ENCODE data around the gene TRAPPC14.
"Not testable (repeated sequence)": the region's sequence is repeated elsewhere in the genome, so short reads cannot be mapped to it uniquely, and the experiment has no call there.

The TRAPPC14 gene

GRCh38 chr7:100158229-100159098 lies at the start of gene TRAPPC14:
Gene TRAPPC14, minus strand, starts transcription at chr7:100158723. Its CDS starts 224 bp downstream, at chr7:100158499.
- Histone ChIP-seq H3K4me1 (peaks cover 44 to 67% (median 51%) of the 10 kb centered on the region in 10 experiments), H4K20me1 (peaks cover 37 to 48% (median 44%) of the 10 kb centered on the region in 11 experiments), H3K27me3 (no peaks in the 10 kb centered on the region; a peak in 1 of 22 replicates), H3K9me3 (replicated peaks in 1 of 11) (no peaks in the 10 kb centered on the region), H3K9ac (peak within 1 kb of the TSS; percentile 87 to 98 (median 94)), H3K4me3 (peak within 1 kb of the TSS; percentile 80 to 100 (median 94)), H3K36me3 (peaks cover 31 to 42% (median 36%) of the 10 kb centered on the region in 11 experiments), H3K27ac (peak within 1 kb of the TSS; percentile 79 to 96 (median 92)), H3K4me2 (peak within 1 kb of the TSS; percentile 89 to 100 (median 97))
- TF ChIP-seq Cebpa-rat (IDR thresholded peaks at IDR 0.05) = no peak

GRCh38 chr7:100204454-100204853 lies 45.9 kb upstream of the TRAPPC14 start:
- no peaks in the 10 kb centered on the region for H3K27me3 ChIP-seq
- no peak overlapping the region for H3K27ac ChIP-seq
- H3K9ac ChIP-seq = no peak overlapping the region
- no peaks in the 10 kb centered on the region for H4K20me1 ChIP-seq
- peaks cover 26 to 37% (median 31%) of the 10 kb centered on the region in 10 experiments for H3K4me1 ChIP-seq
- no peak overlapping the region for H3K4me3 ChIP-seq
- no peaks in the 10 kb centered on the region for H3K9me3 ChIP-seq (replicated peaks in 1 of 11)
- no peak for TF ChIP-seq Cebpa-rat (IDR thresholded peaks at IDR 0.05)
- no peaks in the 10 kb centered on the region; a peak in 1 of 22 replicates for H3K36me3 ChIP-seq
- peak overlapping the region in 10 of 11 experiments; percentile 1 to 65 (median 28); a peak in 17 of 22 replicates for H3K4me2 ChIP-seq

- peak overlapping the region in 9 of 11 experiments; percentile 10 to 66 (median 51); a peak in 11 of 22 replicates for H3K9ac ChIP-seq
- peaks cover 39 to 58% (median 52%) of the 10 kb centered on the region in 10 experiments for H3K4me1 ChIP-seq
- peak overlapping the region in 7 of 10 experiments; percentile 2 to 61 (median 47); a peak in 12 of 20 replicates for H3K4me3 ChIP-seq
- H3K9me3 ChIP-seq (replicated peaks in 1 of 11) = no peaks in the 10 kb centered on the region
- peak overlapping the region in 6 of 11 experiments; percentile 50 to 69 (median 56); a peak in 10 of 22 replicates for H3K27ac ChIP-seq
- H4K20me1 ChIP-seq = no peaks in the 10 kb centered on the region
- no peaks in the 10 kb centered on the region; a peak in 1 of 22 replicates for H3K36me3 ChIP-seq
- no peaks in the 10 kb centered on the region for H3K27me3 ChIP-seq
- no peak for TF ChIP-seq Cebpa-rat (IDR thresholded peaks at IDR 0.05)
- peak overlapping the region; percentile 68 to 92 (median 88) for H3K4me2 ChIP-seq
Observed at GRCh38 chr7:100200693-100201092, 42.2 kb upstream of the TRAPPC14 start.

GRCh38 chr7:100198266-100198665 lies 39.7 kb upstream of the TRAPPC14 start:
- H3K27ac ChIP-seq = peak overlapping the region in 4 of 11 experiments; percentile 35 to 57 (median 53); a peak in 4 of 22 replicates
- no peak overlapping the region for H3K4me3 ChIP-seq
- H4K20me1 ChIP-seq = no peaks in the 10 kb centered on the region
- peaks cover 37 to 71% (median 66%) of the 10 kb centered on the region in 10 experiments for H3K4me1 ChIP-seq
- TF ChIP-seq Cebpa-rat (IDR thresholded peaks at IDR 0.05) = no peak
- H3K36me3 ChIP-seq = no peaks in the 10 kb centered on the region
- H3K9me3 ChIP-seq (replicated peaks in 1 of 11) = no peaks in the 10 kb centered on the region
- no peaks in the 10 kb centered on the region for H3K27me3 ChIP-seq
- H3K4me2 ChIP-seq = peak overlapping the region in 9 of 11 experiments; percentile 68 to 92 (median 88); a peak in 16 of 22 replicates
- H3K9ac ChIP-seq = no peak overlapping the region

GRCh38 chr7:100195901-100196322 lies 37.4 kb upstream of the TRAPPC14 start:
- peak overlapping the region in 9 of 11 experiments; percentile 6 to 86 (median 85); a peak in 11 of 22 replicates for H3K4me2 ChIP-seq
- peak overlapping the region in 3 of 11 experiments; percentile 11 to 41 (median 16); a peak in 6 of 22 replicates for H3K27ac ChIP-seq
- H3K4me3 ChIP-seq; H3K9me3 ChIP-seq (replicated peaks in 1 of 11); H4K20me1 ChIP-seq; H3K36me3 ChIP-seq; H3K9ac ChIP-seq; H3K27me3 ChIP-seq: not testable (repeated sequence)
- peaks cover 49 to 88% (median 81%) of the 10 kb centered on the region in 10 experiments for H3K4me1 ChIP-seq

- Histone ChIP-seq H3K9me3 (replicated peaks in 1 of 11) (no peaks in the 10 kb centered on the region), H3K4me1 (peaks cover 49 to 88% (median 81%) of the 10 kb centered on the region in 10 experiments), H4K20me1 (no peaks in the 10 kb centered on the region), H3K4me2 (peak overlapping the region; percentile 6 to 86 (median 77); a peak in 18 of 22 replicates), H3K27ac (peak overlapping the region in 3 of 11 experiments; percentile 16 to 41 (median 31); a peak in 7 of 22 replicates), H3K36me3 (no peaks in the 10 kb centered on the region), H3K9ac (no peak overlapping the region), H3K27me3 (no peaks in the 10 kb centered on the region), H3K4me3 (no peak overlapping the region)
- no peak for TF ChIP-seq Cebpa-rat (IDR thresholded peaks at IDR 0.05)
Observed at GRCh38 chr7:100195222-100195621, 36.7 kb upstream of the TRAPPC14 start.

- H4K20me1 ChIP-seq = no peaks in the 10 kb centered on the region
- no peaks in the 10 kb centered on the region for H3K36me3 ChIP-seq
- TF ChIP-seq Cebpa-rat (IDR thresholded peaks at IDR 0.05) = no peak
- peak overlapping the region; percentile 61 to 88 (median 85); a peak in 20 of 22 replicates for H3K4me2 ChIP-seq
- H3K9ac ChIP-seq = peak overlapping the region in 8 of 11 experiments; percentile 21 to 73 (median 69); a peak in 12 of 22 replicates
- peaks cover 50 to 82% (median 77%) of the 10 kb centered on the region in 10 experiments for H3K4me1 ChIP-seq
- no peak overlapping the region; a peak in 1 of 20 replicates for H3K4me3 ChIP-seq
- H3K27ac ChIP-seq = peak overlapping the region in 9 of 11 experiments; percentile 71 to 86 (median 82); a peak in 18 of 22 replicates
- no peaks in the 10 kb centered on the region for H3K27me3 ChIP-seq
- H3K9me3 ChIP-seq (replicated peaks in 1 of 11) = no peaks in the 10 kb centered on the region
Observed at GRCh38 chr7:100192969-100193368, 34.4 kb upstream of the TRAPPC14 start.

GRCh38 chr7:100192281-100192862 lies 33.8 kb upstream of the TRAPPC14 start:
- H3K4me2 ChIP-seq = peak overlapping the region; percentile 61 to 88 (median 85)
- peak in 3 of 11 experiments; percentile 34 to 44 (median 42); a peak in 3 of 22 replicates for TF ChIP-seq Cebpa-rat (IDR thresholded peaks at IDR 0.05)
- not testable (repeated sequence) for H3K36me3 ChIP-seq; H3K27me3 ChIP-seq; H3K9me3 ChIP-seq (replicated peaks in 1 of 11); H4K20me1 ChIP-seq
- peak overlapping the region in 5 of 10 experiments; percentile 10 to 32 (median 20); a peak in 5 of 20 replicates for H3K4me3 ChIP-seq
- peak overlapping the region in 10 of 11 experiments; percentile 37 to 86 (median 82); a peak in 20 of 22 replicates for H3K27ac ChIP-seq
- peaks cover 50 to 79% (median 76%) of the 10 kb centered on the region in 10 experiments for H3K4me1 ChIP-seq
- H3K9ac ChIP-seq = peak overlapping the region in 9 of 11 experiments; percentile 21 to 73 (median 69); a peak in 18 of 22 replicates
